GM19463 (cell line): ENCODE measurements around the gene SOWAHD.
"Not testable (repeated sequence)": the region's sequence is repeated elsewhere in the genome, so short reads cannot be mapped to it uniquely, and the experiment has no call there.

ENCODE experiments used
- ATAC-seq: cut with Tn5 transposase; IDR thresholded peaks from one replicate; pipeline ENCODE4 v1.9.1; 2021; ENCODE audit warnings: mild to moderate bottlenecking, moderate library complexity; ENCODE audit not compliant: unreplicated experiment

The SOWAHD gene

GRCh38 chrX:119757979-119758730 lies at the start of gene SOWAHD:
SOWAHD (plus strand) TSS chrX:119758588; CDS start chrX:119758668, 80 bp downstream.
- ATAC-seq, result no peak

GRCh38 chrX:119708936-119709335 lies 49.5 kb upstream of the SOWAHD start:
- no peak for ATAC-seq

- ATAC-seq, result no peak
Observed at GRCh38 chrX:119709630-119710029, 48.8 kb upstream of the SOWAHD start.

GRCh38 chrX:119721487-119721886 lies 36.9 kb upstream of the SOWAHD start:
- no peak for ATAC-seq

- no peak for ATAC-seq
Observed at GRCh38 chrX:119721926-119722325, 36.5 kb upstream of the SOWAHD start.

- ATAC-seq, result no peak
Observed at GRCh38 chrX:119726900-119727555, 31.4 kb upstream of the SOWAHD start.

GRCh38 chrX:119728487-119728886 lies 29.9 kb upstream of the SOWAHD start:
- ATAC-seq, result no peak

GRCh38 chrX:119729408-119730201 lies 28.8 kb upstream of the SOWAHD start:
- peak; percentile 58 for ATAC-seq

GRCh38 chrX:119734897-119735339 lies 23.5 kb upstream of the SOWAHD start:
- no peak for ATAC-seq

GRCh38 chrX:119735467-119735866 lies 22.9 kb upstream of the SOWAHD start:
- ATAC-seq, result no peak

GRCh38 chrX:119736206-119736764 lies 22.1 kb upstream of the SOWAHD start:
- ATAC-seq, result no peak

- no peak for ATAC-seq
Observed at GRCh38 chrX:119738742-119739141, 19.6 kb upstream of the SOWAHD start.

GRCh38 chrX:119745283-119745848 lies 13.0 kb upstream of the SOWAHD start:
- no peak for ATAC-seq

- not testable (repeated sequence) for ATAC-seq
Observed at GRCh38 chrX:119750131-119750530, 8.3 kb upstream of the SOWAHD start.

- not testable (repeated sequence) for ATAC-seq
Observed at GRCh38 chrX:119750751-119751150, 7.6 kb upstream of the SOWAHD start.

- ATAC-seq, result no peak
Observed at GRCh38 chrX:119753001-119753400, 5.4 kb upstream of the SOWAHD start.

- ATAC-seq, result no peak
Observed at GRCh38 chrX:119753639-119754257, 4.6 kb upstream of the SOWAHD start.

GRCh38 chrX:119755981-119756533 lies 2.3 kb upstream of the SOWAHD start:
- ATAC-seq, result peak; percentile 70

GRCh38 chrX:119756926-119757635 lies 1.3 kb upstream of the SOWAHD start:
- no peak for ATAC-seq

GRCh38 chrX:119757646-119757978 lies 776 bp upstream of the SOWAHD start:
- no peak for ATAC-seq
